Measurements from ENCODE around the gene MNT. TPM values are rescaled to one million over a fixed set of nuclear protein-coding genes. Genes with fewer than 3 reads are reported as not detected.

The MNT gene
- total RNA-seq, 4 donors from 2014 or later = 1.8 to 32.6 (median 7.8) TPM

DNA sequence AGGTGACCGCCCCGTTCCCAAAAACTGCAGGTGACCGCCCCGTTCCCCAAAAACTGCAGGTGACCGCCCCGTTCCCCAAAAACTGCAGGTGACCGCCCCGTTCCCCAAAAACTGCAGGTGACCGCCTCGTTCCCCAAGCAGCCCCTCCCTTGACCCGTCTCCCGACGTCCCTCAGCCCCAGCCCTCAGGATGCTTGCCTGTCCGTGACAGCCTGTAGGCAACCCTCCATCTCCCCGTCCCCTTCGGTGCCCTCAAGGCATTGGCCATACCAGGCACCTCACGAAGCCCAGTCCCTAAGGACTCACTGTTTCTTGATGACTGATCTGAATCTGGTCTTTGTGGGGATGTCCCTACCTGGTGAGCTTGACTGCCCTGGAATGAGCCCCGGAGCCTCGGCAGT, 38.4 kb downstream of the MNT start:
- no peak overlapping the region for H3K4me3 ChIP-seq
- H3K27me3 ChIP-seq = no peaks in the 10 kb centered on the region
- DNase-seq = no peak
- no peaks in the 10 kb centered on the region for H3K36me3 ChIP-seq
- no peaks in the 10 kb centered on the region for H3K4me1 ChIP-seq
- TF ChIP-seq POLR2A (IDR thresholded peaks at IDR 0.05) = no peak
- no peak overlapping the region for H3K27ac ChIP-seq
- intact Hi-C loops (cut with DNase I; ENCODE audit: low total_unique reads) = no loop called here
- H3K9me3 ChIP-seq = no peaks in the 10 kb centered on the region

DNA sequence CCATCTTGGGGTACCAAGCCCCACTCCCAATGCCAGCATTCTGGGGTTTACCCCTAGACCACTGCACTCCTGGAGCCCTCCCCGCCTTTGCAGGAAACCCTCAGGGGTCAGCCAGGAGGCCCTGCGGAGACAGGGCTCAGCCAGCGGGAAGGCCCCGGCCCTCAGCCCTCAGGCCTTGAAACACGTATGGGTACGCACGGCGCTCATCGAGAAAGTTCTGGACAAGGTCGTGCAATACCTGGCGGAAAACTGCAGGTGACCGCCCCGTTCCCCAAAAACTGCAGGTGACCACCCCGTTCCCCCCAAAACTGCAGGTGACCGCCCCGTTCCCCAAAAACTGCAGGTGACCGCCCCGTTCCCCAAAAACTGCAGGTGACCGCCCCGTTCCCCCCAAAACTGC, 38.8 kb downstream of the MNT start:
- no peaks in the 10 kb centered on the region for H3K27me3 ChIP-seq
- H3K4me1 ChIP-seq = no peaks in the 10 kb centered on the region
- no peak overlapping the region for H3K4me3 ChIP-seq
- no peak for TF ChIP-seq POLR2A (IDR thresholded peaks at IDR 0.05)
- TF ChIP-seq, protein P1, sequence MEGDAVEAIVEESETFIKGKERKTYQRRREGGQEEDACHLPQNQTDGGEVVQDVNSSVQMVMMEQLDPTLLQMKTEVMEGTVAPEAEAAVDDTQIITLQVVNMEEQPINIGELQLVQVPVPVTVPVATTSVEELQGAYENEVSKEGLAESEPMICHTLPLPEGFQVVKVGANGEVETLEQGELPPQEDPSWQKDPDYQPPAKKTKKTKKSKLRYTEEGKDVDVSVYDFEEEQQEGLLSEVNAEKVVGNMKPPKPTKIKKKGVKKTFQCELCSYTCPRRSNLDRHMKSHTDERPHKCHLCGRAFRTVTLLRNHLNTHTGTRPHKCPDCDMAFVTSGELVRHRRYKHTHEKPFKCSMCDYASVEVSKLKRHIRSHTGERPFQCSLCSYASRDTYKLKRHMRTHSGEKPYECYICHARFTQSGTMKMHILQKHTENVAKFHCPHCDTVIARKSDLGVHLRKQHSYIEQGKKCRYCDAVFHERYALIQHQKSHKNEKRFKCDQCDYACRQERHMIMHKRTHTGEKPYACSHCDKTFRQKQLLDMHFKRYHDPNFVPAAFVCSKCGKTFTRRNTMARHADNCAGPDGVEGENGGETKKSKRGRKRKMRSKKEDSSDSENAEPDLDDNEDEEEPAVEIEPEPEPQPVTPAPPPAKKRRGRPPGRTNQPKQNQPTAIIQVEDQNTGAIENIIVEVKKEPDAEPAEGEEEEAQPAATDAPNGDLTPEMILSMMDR (IDR thresholded peaks at IDR 0.05) = no peak
- no peaks in the 10 kb centered on the region for H3K36me3 ChIP-seq
- H3K9me3 ChIP-seq = no peaks in the 10 kb centered on the region
- no peak for DNase-seq
- no peak overlapping the region for H3K27ac ChIP-seq
- intact Hi-C loops (cut with DNase I; ENCODE audit: low total_unique reads) = no loop called here

DNA sequence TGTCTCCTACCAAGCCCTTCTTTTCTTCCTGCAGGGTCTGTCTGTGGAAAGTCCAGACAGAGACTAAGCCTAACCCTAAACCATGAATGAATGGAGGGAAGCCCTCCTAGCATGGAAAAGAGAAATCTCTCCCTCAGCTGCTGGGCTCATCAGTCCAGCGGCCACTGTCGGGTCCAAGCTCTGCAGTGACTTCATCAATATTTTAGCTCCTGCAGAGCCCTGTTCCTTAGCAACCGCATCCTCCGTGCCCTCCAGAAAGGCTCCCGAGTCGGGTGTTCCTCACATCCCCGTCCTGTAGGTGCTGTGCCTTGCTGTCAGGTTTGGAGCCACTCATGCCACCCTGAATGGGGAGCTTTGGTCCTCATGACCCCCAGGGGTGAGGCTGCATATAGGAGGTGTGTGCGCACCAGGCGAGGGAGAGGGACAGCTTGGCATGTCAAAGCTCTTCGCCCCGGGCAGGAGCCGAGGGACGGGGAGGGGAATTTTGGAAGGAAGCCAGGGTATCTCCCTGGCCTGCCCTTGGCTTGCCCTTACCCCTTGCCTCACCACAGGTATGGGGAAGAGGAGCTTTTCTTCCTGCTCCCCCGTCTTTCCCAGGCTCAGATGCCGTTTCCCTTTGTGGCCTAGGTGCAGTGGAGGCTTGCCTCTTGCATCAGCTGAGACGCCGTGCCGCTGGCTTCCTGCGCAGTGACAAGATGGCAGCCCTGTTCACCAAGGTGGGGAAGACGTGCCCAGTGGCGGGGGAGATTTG, 39.7 kb downstream of the MNT start:
- H3K4me3 ChIP-seq = no peak overlapping the region
- no peaks in the 10 kb centered on the region for H3K36me3 ChIP-seq
- no peak overlapping the region for H3K27ac ChIP-seq
- intact Hi-C loops (cut with DNase I; ENCODE audit: low total_unique reads) = no loop called here
- no peaks in the 10 kb centered on the region for H3K4me1 ChIP-seq
- no peaks in the 10 kb centered on the region for H3K9me3 ChIP-seq
- H3K27me3 ChIP-seq = no peaks in the 10 kb centered on the region
- no peak for TF ChIP-seq POLR2A (IDR thresholded peaks at IDR 0.05)
- TF ChIP-seq, protein P1 (IDR thresholded peaks at IDR 0.05) = no peak
- no peak for DNase-seq

DNA sequence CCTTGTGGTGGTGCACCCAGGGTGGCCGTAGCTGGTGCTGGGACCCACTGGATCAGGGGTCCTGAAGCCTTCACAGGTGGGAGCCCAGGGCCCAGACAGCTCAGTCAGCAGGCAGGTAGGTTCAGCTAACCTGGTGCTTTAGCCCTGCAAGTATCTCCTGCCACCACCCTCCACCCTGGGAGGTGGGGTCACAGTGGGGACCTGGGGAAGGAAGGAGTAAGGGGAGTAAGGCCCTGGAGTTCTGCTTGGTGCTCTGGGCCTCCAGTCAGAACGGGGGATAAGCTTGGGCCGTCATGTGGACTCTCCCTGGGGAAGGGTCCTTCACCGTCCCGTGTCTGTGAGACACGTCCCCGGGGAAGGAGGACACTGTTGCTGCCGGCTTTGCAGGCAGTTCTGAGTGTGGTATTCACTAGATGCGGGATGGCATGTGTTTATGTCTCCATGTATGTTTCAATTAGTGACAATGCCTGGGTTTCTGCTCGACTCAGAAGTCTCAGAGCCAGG, 42.9 kb downstream of the MNT start:
- no peak overlapping the region for H3K4me3 ChIP-seq

DNA sequence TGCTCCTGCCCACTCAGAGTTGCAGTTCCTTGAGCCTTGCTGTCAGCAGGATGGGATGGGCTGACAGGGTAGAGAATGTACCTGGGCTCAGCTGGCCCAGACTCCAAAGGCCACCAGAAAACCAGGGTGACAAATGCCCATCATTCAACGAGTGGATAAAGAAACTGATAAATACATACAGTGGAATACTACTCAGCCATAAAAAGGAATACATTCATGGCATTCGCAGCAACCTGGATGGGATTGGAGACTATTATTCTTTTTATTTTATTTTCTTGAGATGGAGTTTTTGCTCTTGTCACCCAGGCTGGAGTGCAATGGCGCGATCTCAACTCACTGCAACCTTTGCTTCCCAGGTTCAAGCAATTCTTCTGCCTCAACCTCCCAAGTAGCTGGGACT, 43.6 kb downstream of the MNT start:
- no peaks in the 10 kb centered on the region for H3K36me3 ChIP-seq
- H3K4me3 ChIP-seq = no peak overlapping the region
- TF ChIP-seq POLR2A (IDR thresholded peaks at IDR 0.05) = no peak
- TF ChIP-seq, protein P1 (IDR thresholded peaks at IDR 0.05) = no peak
- intact Hi-C loops (cut with DNase I; ENCODE audit: low total_unique reads) = no loop called here
- H3K9me3 ChIP-seq = no peaks in the 10 kb centered on the region
- H3K27ac ChIP-seq = no peak overlapping the region
- H3K4me1 ChIP-seq = no peaks in the 10 kb centered on the region
- DNase-seq = no peak
- no peaks in the 10 kb centered on the region for H3K27me3 ChIP-seq

More for the DNA sequence above, 42.9 kb downstream of the MNT start:
- intact Hi-C loops (cut with DNase I; ENCODE audit: low total_unique reads) = no loop called here
- TF ChIP-seq, protein P1 (IDR thresholded peaks at IDR 0.05) = no peak
- TF ChIP-seq POLR2A (IDR thresholded peaks at IDR 0.05) = no peak
- no peak overlapping the region for H3K27ac ChIP-seq
- no peak for DNase-seq
- no peaks in the 10 kb centered on the region for H3K27me3 ChIP-seq
- no peaks in the 10 kb centered on the region for H3K4me1 ChIP-seq
- no peaks in the 10 kb centered on the region for H3K36me3 ChIP-seq
- H3K9me3 ChIP-seq = no peaks in the 10 kb centered on the region
